ENCODE results near the gene ARRDC2. TPM values are rescaled to one million over a fixed set of nuclear protein-coding genes. Genes with fewer than 3 reads are reported as not detected.

Gene ARRDC2
- total and polyA plus RNA-seq, 4 donors, result 19.4 to 62.2 (median 48.8) TPM

GRCh38 chr19:17973759-17974158 lies 34.2 kb upstream of the ARRDC2 start:
- no peak for ATAC-seq (ENCODE audit: insufficient read depth, low FRiP score)
- DNase-seq, result no peak

GRCh38 chr19:17974551-17974950 lies 33.4 kb upstream of the ARRDC2 start:
- WGBS, 2 donors, result 85 to 92% methylated on average over 6 of the region's 6 CpGs

More at GRCh38 chr19:17973759-17974158, 34.2 kb upstream of the ARRDC2 start:
- 95 to 97% methylated on average over 23 of the region's 23 CpGs for WGBS, 2 donors
- Histone ChIP-seq H3K36me3 (ENCODE audit: control insufficient read depth in 4 of 4, insufficient read depth in 4 of 4, low read length in 4 of 4) (no peaks in the 10 kb centered on the region), H3K4me3 (no peak overlapping the region), H3K4me1 (ENCODE audit: control insufficient read depth in 5 of 5, insufficient read depth in 5 of 5, low read length in 5 of 5) (no peaks in the 10 kb centered on the region), H3K27ac (ENCODE audit: low read depth in 1 of 2, low read length in 1 of 2) (no peak overlapping the region), H3K9ac (ENCODE audit: insufficient read depth in 1 of 2, low read length in 2 of 2) (no peak overlapping the region), H3K9me3 (ENCODE audit: control insufficient read depth in 4 of 4, insufficient read depth in 3 of 4, low read length in 3 of 4) (no peaks in the 10 kb centered on the region), H3K27me3 (ENCODE audit: control insufficient read depth in 3 of 3, insufficient read depth in 3 of 3, low read length in 2 of 3) (no peaks in the 10 kb centered on the region)
- TF ChIP-seq CTCF (IDR thresholded peaks at IDR 0.05; ENCODE audit: control extremely low read depth, extremely low read depth), result no peak

GRCh38 chr19:17975032-17975431 lies 32.9 kb upstream of the ARRDC2 start:
- 92 to 96% methylated on average over 8 of the region's 8 CpGs for WGBS, 2 donors
- DNase-seq (no peak), ATAC-seq (ENCODE audit: insufficient read depth, low FRiP score) (no peak)
- no peak overlapping the region for H3K27ac ChIP-seq (ENCODE audit: low read depth in 1 of 2, low read length in 1 of 2)
- no peaks in the 10 kb centered on the region for H3K9me3 ChIP-seq (ENCODE audit: control insufficient read depth in 4 of 4, insufficient read depth in 3 of 4, low read length in 3 of 4)
- H3K4me3 ChIP-seq, result no peak overlapping the region
- H3K9ac ChIP-seq (ENCODE audit: insufficient read depth in 1 of 2, low read length in 2 of 2), result no peak overlapping the region
- TF ChIP-seq CTCF (IDR thresholded peaks at IDR 0.05; ENCODE audit: control extremely low read depth, extremely low read depth), result no peak
- no peaks in the 10 kb centered on the region for H3K36me3 ChIP-seq (ENCODE audit: control insufficient read depth in 4 of 4, insufficient read depth in 4 of 4, low read length in 4 of 4)
- H3K4me1 ChIP-seq (ENCODE audit: control insufficient read depth in 5 of 5, insufficient read depth in 5 of 5, low read length in 5 of 5), result no peaks in the 10 kb centered on the region
- H3K27me3 ChIP-seq (ENCODE audit: control insufficient read depth in 3 of 3, insufficient read depth in 3 of 3, low read length in 2 of 3), result no peaks in the 10 kb centered on the region

More at GRCh38 chr19:17974551-17974950, 33.4 kb upstream of the ARRDC2 start:
- Histone ChIP-seq H3K27me3 (ENCODE audit: control insufficient read depth in 3 of 3, insufficient read depth in 3 of 3, low read length in 2 of 3) (no peaks in the 10 kb centered on the region), H3K27ac (ENCODE audit: low read depth in 1 of 2, low read length in 1 of 2) (no peak overlapping the region), H3K4me1 (ENCODE audit: control insufficient read depth in 5 of 5, insufficient read depth in 5 of 5, low read length in 5 of 5) (no peaks in the 10 kb centered on the region), H3K9ac (ENCODE audit: insufficient read depth in 1 of 2, low read length in 2 of 2) (no peak overlapping the region), H3K9me3 (ENCODE audit: control insufficient read depth in 4 of 4, insufficient read depth in 3 of 4, low read length in 3 of 4) (no peaks in the 10 kb centered on the region), H3K4me3 (no peak overlapping the region), H3K36me3 (ENCODE audit: control insufficient read depth in 4 of 4, insufficient read depth in 4 of 4, low read length in 4 of 4) (no peaks in the 10 kb centered on the region)
- TF ChIP-seq CTCF (IDR thresholded peaks at IDR 0.05; ENCODE audit: control extremely low read depth, extremely low read depth), result no peak
- no peak for ATAC-seq (ENCODE audit: insufficient read depth, low FRiP score)
- DNase-seq, result no peak

- H3K9ac ChIP-seq (ENCODE audit: insufficient read depth in 1 of 2, low read length in 2 of 2), result no peak overlapping the region
- H3K27me3 ChIP-seq (ENCODE audit: control insufficient read depth in 3 of 3, insufficient read depth in 3 of 3, low read length in 2 of 3), result no peaks in the 10 kb centered on the region
- 85 to 88% methylated on average over 4 of the region's 4 CpGs for WGBS, 2 donors
- no peaks in the 10 kb centered on the region for H3K36me3 ChIP-seq (ENCODE audit: control insufficient read depth in 4 of 4, insufficient read depth in 4 of 4, low read length in 4 of 4)
- DNase-seq (no peak), ATAC-seq (ENCODE audit: insufficient read depth, low FRiP score) (no peak)
- no peak overlapping the region for H3K4me3 ChIP-seq
- H3K4me1 ChIP-seq (ENCODE audit: control insufficient read depth in 5 of 5, insufficient read depth in 5 of 5, low read length in 5 of 5), result no peaks in the 10 kb centered on the region
- TF ChIP-seq CTCF (IDR thresholded peaks at IDR 0.05; ENCODE audit: control extremely low read depth, extremely low read depth), result no peak
- H3K9me3 ChIP-seq (ENCODE audit: control insufficient read depth in 4 of 4, insufficient read depth in 3 of 4, low read length in 3 of 4), result peaks cover 0 to 3% (median 0%) of the 10 kb centered on the region in 4 donors
- no peak overlapping the region for H3K27ac ChIP-seq (ENCODE audit: low read depth in 1 of 2, low read length in 1 of 2)
Measured at GRCh38 chr19:17977021-17977420, 30.9 kb upstream of the ARRDC2 start.
